Gastrocnemius medialis (tissue), 4 donors: ENCODE data around the gene ANGEL2.

Source experiments
- POLR2A ChIP-seq, 2 donors: fragments of 450-650 bp; IDR thresholded peaks; one replicate each; pipeline ENCODE4 v1.6.1; 2017; ENCODE audit warnings: antibody characterized with exemption in 2 of 2, mild to moderate bottlenecking in 2 of 2, moderate library complexity in 2 of 2
- TF ChIP-seq, protein P1 (sequence below), 5 experiments: fragments of 450-650 bp in 3 of 5; fragments of 200-600 bp in 2 of 5; sonication (generic) in 2 of 5; IDR thresholded peaks in 4 of 5; conservative IDR thresholded peaks in 1 of 5; 1 replicate in 4 of 5; 2 replicates in 1 of 5; pipeline ENCODE4 v1.5.1; 2016 to 2019; ENCODE audit warnings: antibody characterized with exemption in 5 of 5, mild to moderate bottlenecking in 3 of 5, moderate library complexity in 3 of 5

DNA sequence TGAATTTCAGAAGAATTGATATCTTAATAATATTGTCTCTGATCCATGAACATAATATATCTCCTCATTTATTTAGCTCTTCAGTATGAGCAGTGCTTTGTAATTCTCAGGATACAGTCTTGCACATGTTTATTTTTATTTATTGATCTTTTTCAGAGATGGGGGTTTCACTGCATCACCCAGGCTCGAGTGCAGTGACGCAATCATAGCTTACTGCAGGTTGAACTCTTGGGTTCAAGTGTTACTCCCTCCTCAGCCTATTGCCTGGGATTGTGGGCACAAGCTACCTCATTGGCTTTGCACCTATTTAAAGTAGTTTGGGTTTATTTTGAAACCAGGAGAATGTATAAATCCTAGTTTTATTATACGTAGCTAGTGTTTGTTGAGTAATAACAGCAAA lies 40.1 kb upstream of the ANGEL2 start:
- TF ChIP-seq, protein P1, sequence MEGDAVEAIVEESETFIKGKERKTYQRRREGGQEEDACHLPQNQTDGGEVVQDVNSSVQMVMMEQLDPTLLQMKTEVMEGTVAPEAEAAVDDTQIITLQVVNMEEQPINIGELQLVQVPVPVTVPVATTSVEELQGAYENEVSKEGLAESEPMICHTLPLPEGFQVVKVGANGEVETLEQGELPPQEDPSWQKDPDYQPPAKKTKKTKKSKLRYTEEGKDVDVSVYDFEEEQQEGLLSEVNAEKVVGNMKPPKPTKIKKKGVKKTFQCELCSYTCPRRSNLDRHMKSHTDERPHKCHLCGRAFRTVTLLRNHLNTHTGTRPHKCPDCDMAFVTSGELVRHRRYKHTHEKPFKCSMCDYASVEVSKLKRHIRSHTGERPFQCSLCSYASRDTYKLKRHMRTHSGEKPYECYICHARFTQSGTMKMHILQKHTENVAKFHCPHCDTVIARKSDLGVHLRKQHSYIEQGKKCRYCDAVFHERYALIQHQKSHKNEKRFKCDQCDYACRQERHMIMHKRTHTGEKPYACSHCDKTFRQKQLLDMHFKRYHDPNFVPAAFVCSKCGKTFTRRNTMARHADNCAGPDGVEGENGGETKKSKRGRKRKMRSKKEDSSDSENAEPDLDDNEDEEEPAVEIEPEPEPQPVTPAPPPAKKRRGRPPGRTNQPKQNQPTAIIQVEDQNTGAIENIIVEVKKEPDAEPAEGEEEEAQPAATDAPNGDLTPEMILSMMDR (IDR thresholded peaks at IDR 0.05 in 4 of 5, conservative IDR thresholded peaks at IDR 0.05 in 1 of 5) = no peak
- no peak for TF ChIP-seq POLR2A (IDR thresholded peaks at IDR 0.05)
